ENCODE results near the gene ABL1. TPM values are rescaled to one million over a fixed set of nuclear protein-coding genes. Genes with fewer than 3 reads are reported as not detected.

ABL1 gene
- total and polyA plus RNA-seq, 2 of the 13 experiments (the other 11 are each of a cell fraction or from before 2014, with no cell fraction given) = 10.8 to 20.4 TPM

DNA sequence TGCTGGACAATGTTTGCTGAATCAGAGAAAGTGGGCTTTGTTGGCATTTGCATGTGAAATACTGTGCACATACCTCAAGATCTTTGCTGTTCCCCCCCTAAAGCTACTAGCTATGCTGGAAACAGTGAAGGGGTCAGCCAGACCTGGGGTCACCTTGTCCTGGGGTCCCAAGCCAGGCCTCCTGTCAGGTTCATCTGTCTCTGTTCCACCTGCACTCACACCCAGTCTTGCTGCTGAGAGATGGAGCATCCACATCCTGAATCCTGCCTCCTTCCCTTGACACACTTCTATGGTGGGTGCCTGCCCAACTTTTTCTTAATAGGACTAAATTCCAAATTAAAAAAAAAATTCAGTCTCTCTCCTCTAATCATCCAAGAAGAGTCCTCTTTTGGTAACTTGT lies 4.0 kb upstream of the ABL1 start:
- TF ChIP-seq MAFK (conservative IDR thresholded peaks at IDR 0.05 in 1 of 2, IDR thresholded peaks at IDR 0.05 in 1 of 2; ENCODE audit: low read length in 2 of 2) (no peak), RARG (CRISPR knock-in tag; IDR thresholded peaks at IDR 0.05; ENCODE audit: low read depth) (no peak), HNRNPUL1 (IDR thresholded peaks at IDR 0.05; ENCODE audit: low read depth, low read length) (no peak), PRMT3 (CRISPR knock-in tag; IDR thresholded peaks at IDR 0.05; ENCODE audit: borderline replicate concordance, low read depth) (no peak), POLR2AphosphoS2 (IDR thresholded peaks at IDR 0.05; ENCODE audit: low read depth, low read length) (no peak), SMARCE1 (IDR thresholded peaks at IDR 0.05; ENCODE audit: borderline replicate concordance) (no peak), MATR3 (CRISPR knock-in tag; IDR thresholded peaks at IDR 0.05) (no peak), MTA1 (CRISPR knock-in tag; IDR thresholded peaks at IDR 0.05; ENCODE audit: borderline replicate concordance) (no peak), REPIN1 (CRISPR knock-in tag; IDR thresholded peaks at IDR 0.05; ENCODE audit: borderline replicate concordance, low read depth) (no peak), ZNF136 (CRISPR knock-in tag; IDR thresholded peaks at IDR 0.05; ENCODE audit: low read depth) (no peak), ZNF543 (CRISPR knock-in tag; IDR thresholded peaks at IDR 0.05) (no peak), ZNF44 (CRISPR knock-in tag; IDR thresholded peaks at IDR 0.05) (no peak), ZNF709 (CRISPR knock-in tag; IDR thresholded peaks at IDR 0.05) (no peak), GABPA (IDR thresholded peaks at IDR 0.05; ENCODE audit: low read depth, low read length) (no peak), GABPA (CRISPR knock-in tag; IDR thresholded peaks at IDR 0.05; ENCODE audit: low read depth) (no peak), RBM22 (optimal IDR thresholded peaks at IDR 0.05; ENCODE audit: low read length) (no peak), ZNF367 (CRISPR knock-in tag; IDR thresholded peaks at IDR 0.05; ENCODE audit: borderline replicate concordance) (no peak)
- TF ChIP-seq, protein P1, sequence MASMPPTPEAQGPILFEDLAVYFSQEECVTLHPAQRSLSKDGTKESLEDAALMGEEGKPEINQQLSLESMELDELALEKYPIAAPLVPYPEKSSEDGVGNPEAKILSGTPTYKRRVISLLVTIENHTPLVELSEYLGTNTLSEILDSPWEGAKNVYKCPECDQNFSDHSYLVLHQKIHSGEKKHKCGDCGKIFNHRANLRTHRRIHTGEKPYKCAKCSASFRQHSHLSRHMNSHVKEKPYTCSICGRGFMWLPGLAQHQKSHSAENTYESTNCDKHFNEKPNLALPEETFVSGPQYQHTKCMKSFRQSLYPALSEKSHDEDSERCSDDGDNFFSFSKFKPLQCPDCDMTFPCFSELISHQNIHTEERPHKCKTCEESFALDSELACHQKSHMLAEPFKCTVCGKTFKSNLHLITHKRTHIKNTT (CRISPR knock-in tag; IDR thresholded peaks at IDR 0.05) = no peak
- TF ChIP-seq, protein P2, sequence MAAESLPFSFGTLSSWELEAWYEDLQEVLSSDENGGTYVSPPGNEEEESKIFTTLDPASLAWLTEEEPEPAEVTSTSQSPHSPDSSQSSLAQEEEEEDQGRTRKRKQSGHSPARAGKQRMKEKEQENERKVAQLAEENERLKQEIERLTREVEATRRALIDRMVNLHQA (CRISPR knock-in tag; IDR thresholded peaks at IDR 0.05) = no peak
- Histone ChIP-seq H3K4me3 (replicated peaks in 1 of 3; ENCODE audit: insufficient read depth in 1 of 3, low read depth in 2 of 3, low read length in 3 of 3) (no peak overlapping the region), H3K4me2 (ENCODE audit: low read depth, low read length) (no peak overlapping the region), H3K27ac (ENCODE audit: extremely low read length, insufficient read depth, low read length) (no peak overlapping the region), H3K27me3 (ENCODE audit: control insufficient read depth in 1 of 2, insufficient read depth in 2 of 2, low read length in 2 of 2) (no peaks in the 10 kb centered on the region), H3K79me2 (ENCODE audit: insufficient read depth, low read length) (peaks cover 7% of the 10 kb centered on the region), H2AFZ (ENCODE audit: low read length) (no peak overlapping the region), H3K4me1 (ENCODE audit: insufficient read depth, low read length) (peaks cover 10% of the 10 kb centered on the region), H3K9me3 (ENCODE audit: low read length) (peaks cover 9% of the 10 kb centered on the region), H3K9ac (ENCODE audit: insufficient read depth, low read depth, low read length) (no peak overlapping the region), H4K20me1 (ENCODE audit: insufficient read depth, low read length) (no peaks in the 10 kb centered on the region), H3K36me3 (replicated peaks in 1 of 2; ENCODE audit: control insufficient read depth in 1 of 2, insufficient read depth in 2 of 2, low read length in 2 of 2) (no peaks in the 10 kb centered on the region)
- FAIRE-seq (no peak), ATAC-seq (no peak), DNase-seq (ENCODE audit: low spot score) (no peak)
- POLR2A ChIA-PET = interaction anchor here (0.9 kb wide), 1 partner anchor 63 kb away, joined by 3 read pairs; no protein-coding TSS in a partner anchor
- intact Hi-C loops (cut with micrococcal nuclease; ENCODE audit: unreplicated experiment) (loop anchor here (10.0 kb wide), 1 partner anchor 116 kb away; no protein-coding TSS in a partner anchor), in situ Hi-C loops (cut with HindIII; ENCODE audit: extremely low pct_ligation_motif_present, low pct_unique_long_range_greater_than_20kb) (no loop called here)
- BruUV-seq (replicated peaks) = no TSS peak
- CTCF ChIA-PET (ENCODE audit: low intra/inter-chr PET ratio, low total read pairs) = no interaction called here

Measured in HepG2 (cell line).